Endothelial cell of umbilical vein (primary cell): ENCODE data around the gene SPATA32. TPM values are rescaled to one million over a fixed set of nuclear protein-coding genes. Genes with fewer than 3 reads are reported as not detected.
A peak's percentile ranks its signal among the peaks of the same experiment; 100 is the strongest.

Experiments used
- BruUV-seq: library from RNA; stranded (reverse); fragments of 400-500 nt; replicated peaks from 2 replicates; lab custom pipeline; 2021; lab: Mats Ljungman, UMichigan
- CTCF ChIA-PET: fragments of 300-600, 350-600 bp; sonication (Branson Sonifier 250); formaldehyde crosslinking; loops from one replicate; lab custom pipeline; 2021; ENCODE audit warnings: antibody characterized with exemption, inconsistent platforms; lab: Charles Lee
- POLR2A ChIA-PET: fragments of 300-600, 350-600 bp; sonication (Branson Sonifier 250); formaldehyde crosslinking; loops from one replicate; lab custom pipeline; 2021; ENCODE audit warnings: antibody characterized with exemption, inconsistent platforms; lab: Charles Lee
- DNase-seq: peaks from one replicate; pipeline ENCODE4 v3.0.0-alpha.2; 2011; ENCODE audit warnings: low read depth, low spot score
- FAIRE-seq: peaks from 2 replicates; lab custom pipeline; 2011; peaks lifted over from hg19 to GRCh38; lab: Jason Lieb, UNC
- H2AFZ ChIP-seq: 2 replicates; pipeline ENCODE4 v1.6.0; 2012; ENCODE audit warnings: low read depth, low read length, control low read depth, inconsistent platforms
- H3K27ac ChIP-seq: 2 replicates; pipeline ENCODE4 v1.5.1; 2011; ENCODE audit warnings: low read depth, mild to moderate bottlenecking, control low read depth, low read length, moderate library complexity; ENCODE audit not compliant: insufficient read depth
- H3K27me3 ChIP-seq, 2 experiments: 2 replicates each; pipeline versions ENCODE4 v1.6.0 to v1.6.1; 2011; ENCODE audit warnings: low read length in 2 of 2, mixed read lengths in 1 of 2; ENCODE audit not compliant: control insufficient read depth in 2 of 2, insufficient read depth in 2 of 2
- H3K36me3 ChIP-seq, 2 experiments: 2 replicates in 1 of 2; 3 replicates in 1 of 2; pipeline ENCODE4 v1.5.1; 2011; ENCODE audit warnings: low read length in 2 of 2, mild to moderate bottlenecking in 1 of 2, moderate library complexity in 1 of 2; ENCODE audit not compliant: control insufficient read depth in 2 of 2, insufficient read depth in 2 of 2; ENCODE audit errors: extremely low read depth in 1 of 2
- H3K4me1 ChIP-seq: 3 replicates; pipeline ENCODE4 v1.5.1; 2011; ENCODE audit warnings: mild to moderate bottlenecking, low read length; ENCODE audit not compliant: control insufficient read depth, insufficient read depth; ENCODE audit errors: extremely low read depth
- H3K4me2 ChIP-seq: 2 replicates; pipeline ENCODE4 v1.6.1; 2011; ENCODE audit warnings: low read length, control low read depth, mixed read lengths; ENCODE audit not compliant: insufficient read depth
- H3K4me3 ChIP-seq, 3 experiments: fragments of 200-600 bp in 1 of 3; sonication (generic), shearing (Covaris generic) in 1 of 3; replicated peaks in 1 of 3; 2 replicates each; pipeline ENCODE4 v1.5.1; 2011 to 2016; ENCODE audit warnings: control low read depth in 3 of 3, low read length in 3 of 3, mild to moderate bottlenecking in 2 of 3, inconsistent platforms in 1 of 3, low read depth in 1 of 3, moderate library complexity in 1 of 3; ENCODE audit not compliant: insufficient read depth in 1 of 3
- H3K79me2 ChIP-seq: 2 replicates; pipeline ENCODE4 v1.6.0; 2012; ENCODE audit warnings: low read length, inconsistent platforms; ENCODE audit not compliant: control insufficient read depth, insufficient read depth
- H3K9ac ChIP-seq: replicated peaks from 2 replicates; pipeline ENCODE3; 2011; ENCODE audit warnings: low read length, control low read depth; ENCODE audit not compliant: insufficient read depth; ENCODE audit errors: extremely low read depth
- H3K9me1 ChIP-seq: replicated peaks from 3 replicates; pipeline ENCODE4 v1.6.0; 2011; ENCODE audit warnings: mild to moderate bottlenecking, low read length; ENCODE audit not compliant: control insufficient read depth, insufficient read depth; ENCODE audit errors: extremely low read depth
- H3K9me3 ChIP-seq: replicated peaks from 2 replicates; pipeline ENCODE4 v1.5.1; 2012; ENCODE audit warnings: low read length, inconsistent platforms; ENCODE audit not compliant: control insufficient read depth, insufficient read depth
- H4K20me1 ChIP-seq: replicated peaks from 2 replicates; pipeline ENCODE3; 2011; ENCODE audit warnings: mild to moderate bottlenecking, low read length; ENCODE audit not compliant: control insufficient read depth, insufficient read depth; ENCODE audit errors: extremely low read depth
- EZH2 ChIP-seq: IDR thresholded peaks from 2 replicates; pipeline ENCODE4 v1.6.1; 2012; ENCODE audit warnings: borderline replicate concordance, low read depth, mild to moderate bottlenecking, moderate library complexity, low read length, inconsistent platforms; ENCODE audit not compliant: severe bottlenecking
- FOS ChIP-seq: IDR thresholded peaks from 2 replicates; pipeline ENCODE4 v1.6.1; 2011; ENCODE audit warnings: mild to moderate bottlenecking, low read length, moderate library complexity, borderline replicate concordance; ENCODE audit not compliant: insufficient read depth
- GATA2 ChIP-seq: IDR thresholded peaks from 2 replicates; pipeline ENCODE4 v1.7.0; 2011; ENCODE audit warnings: low read depth, mild to moderate bottlenecking, moderate library complexity, mixed read lengths, low read length; ENCODE audit not compliant: insufficient read length, insufficient read depth
- JUN ChIP-seq: IDR thresholded peaks from 2 replicates; pipeline ENCODE4 v1.6.1; 2011; ENCODE audit warnings: borderline replicate concordance, low read depth; ENCODE audit not compliant: insufficient read length, insufficient read depth
- MAX ChIP-seq: IDR thresholded peaks from 2 replicates; pipeline ENCODE4 v1.6.1; 2011; ENCODE audit not compliant: insufficient read depth, insufficient read length
- MYC ChIP-seq: IDR thresholded peaks from one replicate; pipeline ENCODE4 v1.6.1; 2011; ENCODE audit warnings: mild to moderate bottlenecking, low read depth, low read length
- POLR2AphosphoS5 ChIP-seq: IDR thresholded peaks from 2 replicates; pipeline ENCODE4 v1.6.1; 2012; ENCODE audit warnings: low read depth, mild to moderate bottlenecking, control low read depth, low read length, moderate library complexity; ENCODE audit not compliant: insufficient read depth
- dilution Hi-C: fragments of 300-500 bp; cut with MboI; formaldehyde crosslinking; loops from one replicate; pipeline ENCODE4 v1.15.0; 2019; ENCODE audit warnings: low sequenced_read_pairs; ENCODE audit not compliant: extremely low pct_ligation_motif_present
- intact Hi-C: fragments of 100-400 bp; cut with micrococcal nuclease; formaldehyde crosslinking; loops from one replicate; pipeline ENCODE4 v1.10.0; 2022
- polyA plus RNA-seq, 4 experiments: library from polyadenylated mRNA; depleted of rRNA in 3 of 4; stranded (reverse) in 3 of 4; unstranded in 1 of 4; fragments of >200 nt; gene quantifications; 2 replicates each; pipeline versions ENCODE4 v1.2.1 to v1.2.3, GENCODE V29; 2011 to 2012; ENCODE audit warnings: missing spikeins in 1 of 4
- total RNA-seq: library from RNA; stranded (reverse); gene quantifications from 2 replicates; pipeline ENCODE4 v1.2.3, GENCODE V29; 2021

SPATA32 gene
- total and polyA plus RNA-seq, 2 donors (not counting 3 experiments of a cell fraction or from before 2014, with no cell fraction given), result not detected

- H3K4me2 ChIP-seq, result no peak overlapping the region
- TF ChIP-seq JUN (no peak), MAX (no peak), GATA2 (no peak), POLR2AphosphoS5 (no peak), EZH2 (peak; percentile 36), MYC (no peak), FOS (no peak)
- peaks cover 8% of the 10 kb centered on the region for H3K4me1 ChIP-seq
- intact Hi-C loops, result no loop called here
- peaks cover 9 to 21% of the 10 kb centered on the region in 2 experiments for H3K27me3 ChIP-seq
- no TSS peak for BruUV-seq
- no peaks in the 10 kb centered on the region for H3K9me1 ChIP-seq
- ChIA-PET CTCF (interaction anchor here (1.2 to 5.9 kb wide), 3 partner anchors 8 to 166 kb away, joined by 4 to 107 read pairs (median 93); no protein-coding TSS in a partner anchor), POLR2A (no interaction called here)
- FAIRE-seq (no peak), DNase-seq (no peak)
- H3K4me3 ChIP-seq, result peak overlapping the region in 1 of 3 experiments; percentile 46
- no peak overlapping the region for H3K9ac ChIP-seq
- no peaks in the 10 kb centered on the region for H3K79me2 ChIP-seq
- dilution Hi-C loops, result no loop called here
- H3K36me3 ChIP-seq, result no peaks in the 10 kb centered on the region
- H3K27ac ChIP-seq, result no peak overlapping the region
- H2AFZ ChIP-seq, result peak overlapping the region; percentile 44
- H4K20me1 ChIP-seq, result no peaks in the 10 kb centered on the region
- no peaks in the 10 kb centered on the region for H3K9me3 ChIP-seq
These were observed 39.9 kb downstream of the SPATA32 start for GRCh38 chr17:45222014-45222288.
